ENCODE measurements around the gene SLC43A1.
A peak's percentile ranks its signal among the peaks of the same experiment; 100 is the strongest.

The SLC43A1 gene

GRCh38 chr11:57481315-57481714 lies 34.2 kb downstream of the SLC43A1 start:
- Histone ChIP-seq H3K4me1 (ENCODE audit: control insufficient read depth in 1 of 2, insufficient read depth in 2 of 2, low read length in 2 of 2) (peaks cover 0 to 13% of the 10 kb centered on the region in 2 donors), H3K9ac (ENCODE audit: low read depth in 1 of 2, low read length in 2 of 2) (no peak overlapping the region), H3K27ac (ENCODE audit: low read depth, low read length) (no peak overlapping the region), H3K9me3 (ENCODE audit: control insufficient read depth in 1 of 2, low read length in 2 of 2) (no peaks in the 10 kb centered on the region), H3K36me3 (ENCODE audit: control insufficient read depth in 1 of 2, insufficient read depth in 2 of 2, low read length in 2 of 2) (peaks cover 4 to 7% of the 10 kb centered on the region in 2 donors), H3K27me3 (ENCODE audit: control insufficient read depth in 1 of 2, insufficient read depth in 2 of 2, low read length in 2 of 2) (peaks cover 8 to 14% of the 10 kb centered on the region in 2 donors), H3K4me3 (ENCODE audit: low read depth in 1 of 2, low read length in 2 of 2) (no peak overlapping the region)

- H3K9ac ChIP-seq (ENCODE audit: low read depth in 1 of 2, low read length in 2 of 2) = no peak overlapping the region
- peaks cover 6 to 20% of the 10 kb centered on the region in 2 donors for H3K4me1 ChIP-seq (ENCODE audit: control insufficient read depth in 1 of 2, insufficient read depth in 2 of 2, low read length in 2 of 2)
- H3K36me3 ChIP-seq (ENCODE audit: control insufficient read depth in 1 of 2, insufficient read depth in 2 of 2, low read length in 2 of 2) = peaks cover 1 to 4% of the 10 kb centered on the region in 2 donors
- H3K27ac ChIP-seq (ENCODE audit: low read depth, low read length) = no peak overlapping the region
- H3K4me3 ChIP-seq (ENCODE audit: low read depth in 1 of 2, low read length in 2 of 2) = no peak overlapping the region
- no peaks in the 10 kb centered on the region for H3K9me3 ChIP-seq (ENCODE audit: control insufficient read depth in 1 of 2, low read length in 2 of 2)
- peaks cover 13 to 19% of the 10 kb centered on the region in 2 donors for H3K27me3 ChIP-seq (ENCODE audit: control insufficient read depth in 1 of 2, insufficient read depth in 2 of 2, low read length in 2 of 2)
Observed at GRCh38 chr11:57480409-57481137, 34.9 kb downstream of the SLC43A1 start.

- Histone ChIP-seq H3K9me3 (ENCODE audit: control insufficient read depth in 1 of 2, low read length in 2 of 2) (no peaks in the 10 kb centered on the region), H3K27ac (ENCODE audit: low read depth, low read length) (no peak overlapping the region), H3K4me3 (ENCODE audit: low read depth in 1 of 2, low read length in 2 of 2) (no peak overlapping the region), H3K4me1 (ENCODE audit: control insufficient read depth in 1 of 2, insufficient read depth in 2 of 2, low read length in 2 of 2) (peaks cover 7 to 21% of the 10 kb centered on the region in 2 donors), H3K36me3 (ENCODE audit: control insufficient read depth in 1 of 2, insufficient read depth in 2 of 2, low read length in 2 of 2) (no peaks in the 10 kb centered on the region), H3K27me3 (ENCODE audit: control insufficient read depth in 1 of 2, insufficient read depth in 2 of 2, low read length in 2 of 2) (peaks cover 13 to 24% of the 10 kb centered on the region in 2 donors), H3K9ac (ENCODE audit: low read depth in 1 of 2, low read length in 2 of 2) (no peak overlapping the region)
Observed at GRCh38 chr11:57479911-57480310, 35.6 kb downstream of the SLC43A1 start.

GRCh38 chr11:57479021-57479663 lies 36.4 kb downstream of the SLC43A1 start:
- Histone ChIP-seq H3K9me3 (ENCODE audit: control insufficient read depth in 1 of 2, low read length in 2 of 2) (no peaks in the 10 kb centered on the region), H3K27ac (ENCODE audit: low read depth, low read length) (no peak overlapping the region), H3K4me1 (ENCODE audit: control insufficient read depth in 1 of 2, insufficient read depth in 2 of 2, low read length in 2 of 2) (peaks cover 7 to 24% of the 10 kb centered on the region in 2 donors), H3K36me3 (ENCODE audit: control insufficient read depth in 1 of 2, insufficient read depth in 2 of 2, low read length in 2 of 2) (no peaks in the 10 kb centered on the region), H3K27me3 (ENCODE audit: control insufficient read depth in 1 of 2, insufficient read depth in 2 of 2, low read length in 2 of 2) (peaks cover 13 to 29% of the 10 kb centered on the region in 2 donors), H3K9ac (ENCODE audit: low read depth in 1 of 2, low read length in 2 of 2) (no peak overlapping the region), H3K4me3 (ENCODE audit: low read depth in 1 of 2, low read length in 2 of 2) (no peak overlapping the region)

GRCh38 chr11:57477507-57478189 lies 37.9 kb downstream of the SLC43A1 start:
- Histone ChIP-seq H3K4me3 (ENCODE audit: low read depth in 1 of 2, low read length in 2 of 2) (no peak overlapping the region), H3K9ac (ENCODE audit: low read depth in 1 of 2, low read length in 2 of 2) (no peak overlapping the region), H3K36me3 (ENCODE audit: control insufficient read depth in 1 of 2, insufficient read depth in 2 of 2, low read length in 2 of 2) (no peaks in the 10 kb centered on the region), H3K4me1 (ENCODE audit: control insufficient read depth in 1 of 2, insufficient read depth in 2 of 2, low read length in 2 of 2) (peaks cover 7 to 18% of the 10 kb centered on the region in 2 donors), H3K9me3 (ENCODE audit: control insufficient read depth in 1 of 2, low read length in 2 of 2) (no peaks in the 10 kb centered on the region), H3K27ac (ENCODE audit: low read depth, low read length) (no peak overlapping the region), H3K27me3 (ENCODE audit: control insufficient read depth in 1 of 2, insufficient read depth in 2 of 2, low read length in 2 of 2) (peaks cover 6 to 22% of the 10 kb centered on the region in 2 donors)

GRCh38 chr11:57476757-57477506 lies 38.6 kb downstream of the SLC43A1 start:
- H3K36me3 ChIP-seq (ENCODE audit: control insufficient read depth in 1 of 2, insufficient read depth in 2 of 2, low read length in 2 of 2) = no peaks in the 10 kb centered on the region
- no peaks in the 10 kb centered on the region for H3K9me3 ChIP-seq (ENCODE audit: control insufficient read depth in 1 of 2, low read length in 2 of 2)
- H3K9ac ChIP-seq (ENCODE audit: low read depth in 1 of 2, low read length in 2 of 2) = peak overlapping the region; percentile 13 to 54
- H3K4me3 ChIP-seq (ENCODE audit: low read depth in 1 of 2, low read length in 2 of 2) = peak overlapping the region; percentile 36 to 59
- H3K27me3 ChIP-seq (ENCODE audit: control insufficient read depth in 1 of 2, insufficient read depth in 2 of 2, low read length in 2 of 2) = peaks cover 6 to 18% of the 10 kb centered on the region in 2 donors
- H3K27ac ChIP-seq (ENCODE audit: low read depth, low read length) = no peak overlapping the region
- peaks cover 7 to 18% of the 10 kb centered on the region in 2 donors for H3K4me1 ChIP-seq (ENCODE audit: control insufficient read depth in 1 of 2, insufficient read depth in 2 of 2, low read length in 2 of 2)

- Histone ChIP-seq H3K4me1 (ENCODE audit: control insufficient read depth in 1 of 2, insufficient read depth in 2 of 2, low read length in 2 of 2) (peaks cover 7 to 18% of the 10 kb centered on the region in 2 donors), H3K9ac (ENCODE audit: low read depth in 1 of 2, low read length in 2 of 2) (peak overlapping the region; percentile 13 to 54), H3K36me3 (ENCODE audit: control insufficient read depth in 1 of 2, insufficient read depth in 2 of 2, low read length in 2 of 2) (no peaks in the 10 kb centered on the region), H3K27me3 (ENCODE audit: control insufficient read depth in 1 of 2, insufficient read depth in 2 of 2, low read length in 2 of 2) (peaks cover 6 to 18% of the 10 kb centered on the region in 2 donors), H3K9me3 (ENCODE audit: control insufficient read depth in 1 of 2, low read length in 2 of 2) (no peaks in the 10 kb centered on the region), H3K4me3 (ENCODE audit: low read depth in 1 of 2, low read length in 2 of 2) (peak overlapping the region; percentile 39 to 59), H3K27ac (ENCODE audit: low read depth, low read length) (no peak overlapping the region)
Observed at GRCh38 chr11:57476047-57476756, 39.3 kb downstream of the SLC43A1 start.

- H3K27ac ChIP-seq (ENCODE audit: low read depth, low read length) = no peak overlapping the region
- no peaks in the 10 kb centered on the region for H3K36me3 ChIP-seq (ENCODE audit: control insufficient read depth in 1 of 2, insufficient read depth in 2 of 2, low read length in 2 of 2)
- no peaks in the 10 kb centered on the region for H3K9me3 ChIP-seq (ENCODE audit: control insufficient read depth in 1 of 2, low read length in 2 of 2)
- peaks cover 6 to 18% of the 10 kb centered on the region in 2 donors for H3K27me3 ChIP-seq (ENCODE audit: control insufficient read depth in 1 of 2, insufficient read depth in 2 of 2, low read length in 2 of 2)
- peak overlapping the region; percentile 39 to 59 for H3K4me3 ChIP-seq (ENCODE audit: low read depth in 1 of 2, low read length in 2 of 2)
- H3K4me1 ChIP-seq (ENCODE audit: control insufficient read depth in 1 of 2, insufficient read depth in 2 of 2, low read length in 2 of 2) = peaks cover 7 to 18% of the 10 kb centered on the region in 2 donors
- H3K9ac ChIP-seq (ENCODE audit: low read depth in 1 of 2, low read length in 2 of 2) = peak overlapping the region in 1 of 2 donors; percentile 38
Observed at GRCh38 chr11:57475671-57476046, 39.8 kb downstream of the SLC43A1 start.

- no peak overlapping the region for H3K9ac ChIP-seq (ENCODE audit: low read depth in 1 of 2, low read length in 2 of 2)
- H3K36me3 ChIP-seq (ENCODE audit: control insufficient read depth in 1 of 2, insufficient read depth in 2 of 2, low read length in 2 of 2) = no peaks in the 10 kb centered on the region
- no peak overlapping the region for H3K4me3 ChIP-seq (ENCODE audit: low read depth in 1 of 2, low read length in 2 of 2)
- peaks cover 6 to 18% of the 10 kb centered on the region in 2 donors for H3K27me3 ChIP-seq (ENCODE audit: control insufficient read depth in 1 of 2, insufficient read depth in 2 of 2, low read length in 2 of 2)
- H3K27ac ChIP-seq (ENCODE audit: low read depth, low read length) = no peak overlapping the region
- no peaks in the 10 kb centered on the region for H3K9me3 ChIP-seq (ENCODE audit: control insufficient read depth in 1 of 2, low read length in 2 of 2)
- H3K4me1 ChIP-seq (ENCODE audit: control insufficient read depth in 1 of 2, insufficient read depth in 2 of 2, low read length in 2 of 2) = peaks cover 7 to 18% of the 10 kb centered on the region in 2 donors
Observed at GRCh38 chr11:57475191-57475590, 40.3 kb downstream of the SLC43A1 start.
